ENCODE results near the gene CCNG2.

The CCNG2 gene

GRCh38 chr4:77143091-77143490 is 13.9 kb upstream of the CCNG2 start:
- no peak overlapping the region for H3K27ac Mint-ChIP-seq

GRCh38 chr4:77145842-77146185 is 11.2 kb upstream of the CCNG2 start:
- H3K4me3 Mint-ChIP-seq = no peak overlapping the region
- no peak for DNase-seq
- H3K27ac Mint-ChIP-seq = peak overlapping the region; percentile 56

More at GRCh38 chr4:77143091-77143490, 13.9 kb upstream of the CCNG2 start:
- Mint-ChIP-seq H3K9me3 (no peaks in the 10 kb centered on the region), H3K4me3 (no peak overlapping the region), H3K4me1 (peaks cover 37% of the 10 kb centered on the region), H3K36me3 (ENCODE audit: low read depth) (no peaks in the 10 kb centered on the region), H3K27me3 (ENCODE audit: low read depth, poor library complexity) (peaks cover 2% of the 10 kb centered on the region)
- no peak for TF ChIP-seq CTCF (IDR thresholded peaks at IDR 0.05)
- DNase-seq = no peak

GRCh38 chr4:77146186-77147078 is 10.6 kb upstream of the CCNG2 start:
- Mint-ChIP-seq H3K4me1 (peaks cover 37% of the 10 kb centered on the region), H3K4me3 (no peak overlapping the region), H3K9me3 (peaks cover 4% of the 10 kb centered on the region), H3K27ac (peak overlapping the region; percentile 56), H3K36me3 (ENCODE audit: low read depth) (no peaks in the 10 kb centered on the region), H3K27me3 (ENCODE audit: low read depth, poor library complexity) (peaks cover 2% of the 10 kb centered on the region)
- no peak for TF ChIP-seq CTCF (IDR thresholded peaks at IDR 0.05)
- no peak for DNase-seq

More at GRCh38 chr4:77145842-77146185, 11.2 kb upstream of the CCNG2 start:
- H3K4me1 Mint-ChIP-seq = peaks cover 37% of the 10 kb centered on the region
- no peak for TF ChIP-seq CTCF (IDR thresholded peaks at IDR 0.05)
- peaks cover 4% of the 10 kb centered on the region for H3K9me3 Mint-ChIP-seq
- peaks cover 2% of the 10 kb centered on the region for H3K27me3 Mint-ChIP-seq (ENCODE audit: low read depth, poor library complexity)
- no peaks in the 10 kb centered on the region for H3K36me3 Mint-ChIP-seq (ENCODE audit: low read depth)

GRCh38 chr4:77147079-77147782 is 9.8 kb upstream of the CCNG2 start:
- Mint-ChIP-seq H3K9me3 (peaks cover 4% of the 10 kb centered on the region), H3K4me1 (peaks cover 40% of the 10 kb centered on the region), H3K4me3 (no peak overlapping the region), H3K27me3 (ENCODE audit: low read depth, poor library complexity) (peaks cover 2% of the 10 kb centered on the region), H3K27ac (peak overlapping the region; percentile 56), H3K36me3 (ENCODE audit: low read depth) (no peaks in the 10 kb centered on the region)
- DNase-seq = no peak
- TF ChIP-seq CTCF (IDR thresholded peaks at IDR 0.05) = no peak

GRCh38 chr4:77148078-77148477 is 8.9 kb upstream of the CCNG2 start:
- Mint-ChIP-seq H3K4me3 (no peak overlapping the region), H3K27me3 (ENCODE audit: low read depth, poor library complexity) (no peaks in the 10 kb centered on the region), H3K9me3 (peaks cover 4% of the 10 kb centered on the region), H3K27ac (no peak overlapping the region), H3K4me1 (peaks cover 40% of the 10 kb centered on the region), H3K36me3 (ENCODE audit: low read depth) (no peaks in the 10 kb centered on the region)
- DNase-seq = no peak
- no peak for TF ChIP-seq CTCF (IDR thresholded peaks at IDR 0.05)
